RPMI8226 (cell line): ENCODE results near the gene TPPP.
"Not testable (repeated sequence)": the region's sequence is repeated elsewhere in the genome, so short reads cannot be mapped to it uniquely, and the experiment has no call there.

Experiments used
- DNase-seq: peaks from one replicate; pipeline ENCODE4 v3.0.0-alpha.2; 2015

Gene TPPP

GRCh38 chr5:643811-644271, 49.3 kb downstream of the TPPP start:
- DNase-seq = peak; percentile 11

DNA sequence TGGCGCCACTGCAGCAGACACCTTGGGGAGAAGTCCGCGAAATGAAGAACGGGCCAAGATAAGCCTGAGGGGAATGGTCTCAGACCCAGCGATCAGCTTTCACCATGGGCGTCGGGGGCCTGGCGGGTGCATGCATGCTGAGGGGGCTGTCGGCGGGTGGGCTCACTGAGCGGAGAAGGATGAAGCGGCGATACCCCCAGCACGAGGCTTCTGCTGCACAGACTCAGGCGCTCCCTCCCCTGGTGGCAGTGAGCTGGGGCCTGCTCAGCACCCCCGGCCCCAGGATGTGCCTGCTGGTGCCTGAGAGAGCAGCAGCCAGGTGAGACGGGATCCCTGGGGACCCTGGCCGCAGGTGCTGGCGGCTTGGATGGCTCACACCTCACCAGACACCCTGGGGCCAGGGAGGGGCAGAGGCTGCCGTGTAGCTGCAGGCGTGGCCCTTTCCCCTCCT, 49.8 kb downstream of the TPPP start:
- DNase-seq = no peak

DNA sequence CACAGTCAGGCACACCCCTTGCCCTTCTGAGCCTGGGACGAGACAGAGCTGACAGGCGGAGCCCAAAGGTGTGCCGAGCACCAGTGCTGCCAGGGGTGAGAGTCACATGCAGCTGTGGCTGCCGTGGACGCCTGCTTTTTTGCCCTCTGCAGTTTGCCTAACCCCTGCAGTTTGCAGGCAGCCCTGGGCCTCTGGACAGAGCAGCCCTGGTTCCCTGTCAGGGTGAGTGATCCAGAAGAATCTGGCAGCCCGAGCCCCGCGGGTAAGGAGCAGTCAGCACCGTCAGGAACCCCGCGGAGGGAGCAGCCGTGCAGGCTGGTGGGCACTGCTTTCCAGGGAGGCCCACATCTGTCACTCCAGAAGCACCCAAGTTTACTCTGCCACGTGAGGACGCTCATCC, 50.7 kb downstream of the TPPP start:
- no peak for DNase-seq

- no peak for DNase-seq
Measured at GRCh38 chr5:641331-641765, 51.8 kb downstream of the TPPP start.

GRCh38 chr5:640461-641330, 52.5 kb downstream of the TPPP start:
- no peak for DNase-seq

GRCh38 chr5:639584-640213, 53.5 kb downstream of the TPPP start:
- DNase-seq = no peak

DNA sequence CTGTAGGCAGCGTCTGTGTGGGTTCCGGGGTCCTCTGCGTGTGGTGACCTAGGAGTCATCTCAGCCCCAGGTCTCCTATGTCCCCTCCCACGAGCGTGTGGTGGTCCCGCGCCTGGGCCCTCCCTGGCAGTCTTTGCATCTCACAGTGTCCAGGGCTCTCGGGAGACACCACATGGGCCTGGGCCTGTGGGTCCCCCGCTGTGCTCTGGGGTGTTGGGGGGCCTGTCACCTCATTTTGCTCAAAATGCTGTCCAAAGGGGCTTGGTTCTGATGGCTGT, 54.0 kb downstream of the TPPP start:
- no peak for DNase-seq

- no peak for DNase-seq
Measured at GRCh38 chr5:638501-639252, 54.5 kb downstream of the TPPP start.

DNA sequence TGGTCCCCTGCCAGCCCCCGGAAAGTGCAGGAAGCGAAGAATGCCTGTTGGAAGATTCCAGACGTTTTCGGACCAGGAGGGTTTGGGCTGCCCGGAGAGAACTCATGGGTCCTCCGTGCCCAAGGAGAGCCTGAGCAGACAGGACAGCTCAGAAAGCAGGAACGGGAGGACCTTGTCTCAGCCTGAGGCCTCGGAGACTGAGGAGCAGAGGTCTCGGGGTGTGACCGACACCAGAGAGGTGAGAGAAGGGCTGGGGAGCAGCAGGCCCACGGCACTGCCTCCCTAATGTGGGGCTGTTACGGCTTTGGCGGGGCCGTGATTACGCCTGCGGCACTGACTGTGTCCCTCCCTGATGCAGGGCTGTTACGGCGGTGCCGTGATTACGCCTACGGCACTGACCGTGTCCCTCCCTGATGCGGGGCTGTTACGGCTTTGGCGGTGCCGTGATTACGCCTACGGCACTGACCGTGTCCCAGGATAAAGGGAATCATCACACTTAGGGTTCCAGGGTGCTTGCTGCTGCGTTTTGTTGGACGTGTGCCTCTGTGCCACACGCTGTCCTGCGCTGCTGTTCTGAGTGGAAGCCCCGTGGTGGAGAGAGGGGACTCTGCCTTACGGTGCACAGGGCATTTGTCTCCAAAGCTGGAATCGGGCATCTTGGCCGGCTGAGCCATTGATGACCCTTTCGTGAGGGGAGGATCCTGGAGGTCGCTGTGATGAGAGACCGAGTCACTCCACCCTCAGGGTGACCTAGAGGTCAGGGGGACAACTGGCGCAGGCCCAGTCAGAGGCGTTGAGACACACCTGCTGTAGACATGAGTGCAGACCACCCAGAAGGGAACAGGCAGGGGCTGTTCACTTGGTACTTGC, 55.3 kb downstream of the TPPP start:
- DNase-seq = no peak

- no peak for DNase-seq
Measured at GRCh38 chr5:636951-637350, 56.2 kb downstream of the TPPP start.

- no peak for DNase-seq
Measured at GRCh38 chr5:635306-636055, 57.7 kb downstream of the TPPP start.

DNA sequence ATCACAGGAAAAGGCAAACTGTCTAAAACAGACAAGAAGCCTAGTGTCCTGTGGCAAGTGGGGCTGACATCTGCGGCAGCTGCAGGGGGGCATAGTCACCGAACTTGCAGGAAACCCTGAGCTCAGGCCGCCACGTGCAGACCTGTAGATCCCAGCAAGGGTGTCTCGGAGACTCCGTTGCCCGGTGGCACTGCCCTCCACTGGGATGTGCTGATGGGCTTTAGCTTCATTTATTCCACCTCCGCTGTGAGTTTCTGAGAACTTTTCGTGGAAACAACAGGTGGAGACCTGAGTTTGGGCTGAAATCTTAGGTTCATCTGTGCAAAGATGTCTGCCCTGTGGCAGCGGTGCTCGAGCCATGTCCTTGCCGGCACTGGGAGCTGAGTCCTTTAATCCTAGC, 59.0 kb downstream of the TPPP start:
- DNase-seq = no peak

DNA sequence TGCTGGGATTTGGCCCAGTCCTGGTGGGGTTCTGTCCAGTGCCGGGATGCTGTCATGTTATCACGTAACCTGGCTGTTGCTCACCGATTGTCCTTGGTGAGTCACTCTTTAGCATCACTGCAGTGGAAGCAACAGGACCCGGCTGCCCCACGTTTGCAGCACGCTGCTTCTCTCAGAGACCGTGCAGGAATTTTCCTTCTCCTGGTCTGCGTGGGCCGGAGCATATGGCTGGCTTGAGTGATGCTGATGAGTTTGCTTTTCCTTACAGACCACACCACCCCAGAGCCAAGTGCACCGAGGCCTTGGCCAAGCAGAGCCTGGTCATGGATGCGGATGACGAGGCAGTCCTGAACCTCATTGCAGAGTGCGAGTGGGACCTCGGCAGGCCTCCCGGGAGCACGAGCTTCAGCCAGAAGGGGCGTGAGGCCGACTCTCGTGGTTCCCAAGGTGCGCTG, 59.6 kb downstream of the TPPP start:
- DNase-seq = peak; percentile 24

GRCh38 chr5:628351-629205, 64.6 kb downstream of the TPPP start:
- not testable (repeated sequence) for DNase-seq

DNA sequence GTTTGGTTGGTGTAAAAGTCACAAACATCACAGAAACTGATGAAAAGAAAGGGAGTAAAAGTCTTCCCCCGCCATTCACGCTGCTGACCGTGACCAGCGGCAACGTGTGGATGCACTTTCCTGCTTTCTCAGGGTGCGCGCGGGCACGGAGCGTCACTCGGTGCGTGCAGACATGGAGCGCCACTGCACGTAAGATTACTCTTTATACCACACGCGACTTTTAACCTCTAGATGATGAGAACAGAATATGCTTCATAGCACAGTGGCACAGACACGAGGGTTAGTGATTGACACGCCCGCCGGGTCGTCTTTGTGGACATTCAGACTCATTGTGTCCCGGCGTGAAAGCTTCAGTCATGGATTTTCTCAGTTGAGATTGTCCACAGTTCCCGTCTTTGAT, 65.3 kb downstream of the TPPP start:
- no peak for DNase-seq

DNA sequence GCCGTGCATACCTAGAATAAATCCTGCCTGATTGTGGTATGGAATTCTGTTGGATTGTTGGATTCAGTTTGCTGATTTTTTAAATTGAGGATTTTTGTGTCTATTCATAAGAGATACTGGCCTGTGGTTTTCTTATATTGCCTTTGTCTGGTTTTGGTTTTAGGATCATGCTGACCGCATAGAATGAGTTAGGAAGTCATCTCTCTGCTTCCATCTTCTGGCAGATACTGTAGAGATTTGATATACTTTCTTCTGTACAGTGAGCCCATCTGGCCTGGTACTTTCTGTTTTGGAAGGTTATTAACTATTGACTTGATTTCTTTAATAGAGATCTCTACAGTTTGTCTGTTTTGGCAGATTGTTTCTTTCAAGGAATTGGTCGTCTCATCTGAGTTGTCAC, 66.3 kb downstream of the TPPP start:
- no peak for DNase-seq

- no peak for DNase-seq
Measured at GRCh38 chr5:625516-625915, 67.6 kb downstream of the TPPP start.

DNA sequence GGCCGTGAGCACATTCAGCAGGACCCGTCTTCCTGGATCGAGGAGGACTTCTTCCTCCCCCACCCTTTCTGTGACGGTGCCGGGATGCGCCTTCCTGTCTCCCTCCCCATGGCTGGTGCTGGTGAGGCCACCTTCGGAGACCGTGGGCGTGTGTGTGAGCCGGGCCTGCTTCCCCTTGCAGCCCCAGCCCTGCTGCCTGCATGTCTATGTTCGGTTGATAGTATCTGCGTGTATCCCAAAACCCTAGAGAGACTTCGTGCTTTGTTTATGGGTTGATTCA, 68.3 kb downstream of the TPPP start:
- no peak for DNase-seq

- DNase-seq = no peak
Measured at GRCh38 chr5:624118-624950, 68.8 kb downstream of the TPPP start.

- no peak for DNase-seq
Measured at GRCh38 chr5:623531-623930, 69.6 kb downstream of the TPPP start.
